Naive thymus-derived CD8-positive, alpha-beta T cell (primary cell): ENCODE data around the gene STXBP5L. TPM values are rescaled to one million over a fixed set of nuclear protein-coding genes. Genes with fewer than 3 reads are reported as not detected.
A peak's percentile ranks its signal among the peaks of the same experiment; 100 is the strongest.
"Not testable (repeated sequence)": the region's sequence is repeated elsewhere in the genome, so short reads cannot be mapped to it uniquely, and the experiment has no call there.

Source experiments
- ATAC-seq, 2 donors: fragments of 150-1000 bp; cut with Tn5 transposase in 1 of 2; sonication (Bioruptor Pico), chemical (Tn5 transposase) in 1 of 2; 1 replicate in 1 of 2; 2 replicates in 1 of 2; pipeline ENCODE4 v1.10.0; 2021; ENCODE audit warnings: mild to moderate bottlenecking in 2 of 2, moderate library complexity in 2 of 2
- POLR2A ChIA-PET: fragments of 350-600 bp; sonication (Branson Sonifier 250); formaldehyde crosslinking; loops from one replicate; lab custom pipeline; 2021; ENCODE audit warnings: antibody characterized with exemption; lab: Charles Lee
- DNase-seq, 10 donors: peaks; one replicate each; pipeline versions ENCODE4 v3.0.0 to v3.0.0-alpha.2; 2020 to 2022
- H3K27ac Mint-ChIP-seq, 10 donors: one replicate each; pipeline ENCODE4 v1.8.0; 2020 to 2022; ENCODE audit warnings: mild to moderate bottlenecking in 10 of 10, mixed read lengths in 10 of 10, moderate library complexity in 4 of 10, inconsistent platforms in 1 of 10
- H3K27me3 Mint-ChIP-seq, 5 donors: one replicate each; pipeline ENCODE4 v1.8.0; 2021 to 2022; ENCODE audit warnings: mixed read lengths in 5 of 5
- H3K36me3 Mint-ChIP-seq, 3 donors: one replicate each; pipeline ENCODE4 v1.8.0; 2020 to 2022; ENCODE audit warnings: mixed read lengths in 3 of 3, mild to moderate bottlenecking in 2 of 3, inconsistent platforms in 1 of 3
- H3K4me1 Mint-ChIP-seq, 4 donors: one replicate each; pipeline ENCODE4 v1.8.0; 2021 to 2022; ENCODE audit warnings: mixed read lengths in 4 of 4
- H3K4me3 Mint-ChIP-seq, 10 donors: one replicate each; pipeline ENCODE4 v1.8.0; 2020 to 2022; ENCODE audit warnings: mild to moderate bottlenecking in 10 of 10, mixed read lengths in 10 of 10, moderate library complexity in 6 of 10, inconsistent platforms in 1 of 10
- H3K9me3 Mint-ChIP-seq, 9 donors: one replicate each; pipeline ENCODE4 v1.8.0; 2020 to 2022; ENCODE audit warnings: mixed read lengths in 9 of 9, mild to moderate bottlenecking in 3 of 9, inconsistent platforms in 1 of 9, moderate library complexity in 1 of 9
- polyA plus RNA-seq, 3 donors: library from polyadenylated mRNA; unstranded; fragments of 300-500 nt; fragmentation: Illumina TruSeq; gene quantifications; one replicate each; pipeline ENCODE4 v1.2.3, GENCODE V29; 2021
- total RNA-seq, 8 experiments: library from RNA in 2 of 8; stranded (reverse) in 2 of 8; gene quantifications; one replicate each; pipeline ENCODE4 v1.2.3 and lab custom pipeline; 2021 to 2026

STXBP5L gene
- total RNA-seq = not detected
- not detected for polyA plus RNA-seq
- 0 reads per million in 6 experiments for total RNA-seq (lab: John Stamatoyannopoulos, UW)

- peak within 1 kb of the TSS; percentile 75 to 96 (median 84) for H3K4me3 Mint-ChIP-seq
- H3K9me3 Mint-ChIP-seq = peaks cover 0 to 19% (median 6%) of the 10 kb centered on the region in 9 donors
- H3K4me1 Mint-ChIP-seq = peaks cover 14 to 26% (median 17%) of the 10 kb centered on the region in 4 donors
- ATAC-seq (peak; percentile 59 to 71), DNase-seq (peak in 6 of 10 donors; percentile 1 to 34 (median 22))
- H3K27ac Mint-ChIP-seq = peak within 1 kb of the TSS in 3 of 10 donors; percentile 71 to 78 (median 75)
- H3K36me3 Mint-ChIP-seq = peaks cover 0 to 26% (median 3%) of the 10 kb centered on the region in 3 donors
- H3K27me3 Mint-ChIP-seq = peaks cover 50 to 97% (median 57%) of the 10 kb centered on the region in 5 donors
- POLR2A ChIA-PET = no interaction called here
Measured at GRCh38 chr3:120908030-120908794, at the start of gene STXBP5L. TSS of gene STXBP5L (plus strand) at chr3:120908205. CDS start at chr3:120909579, 1,374 bp downstream.

GRCh38 chr3:120858521-120858920 is 49.5 kb upstream of the STXBP5L start:
- DNase-seq (no peak), ATAC-seq (no peak)
- POLR2A ChIA-PET = no interaction called here
- H3K4me1 Mint-ChIP-seq = no peaks in the 10 kb centered on the region
- H3K9me3 Mint-ChIP-seq = peaks cover 0 to 4% (median 0%) of the 10 kb centered on the region in 9 donors
- H3K27ac Mint-ChIP-seq = no peak overlapping the region
- peaks cover 2 to 23% (median 9%) of the 10 kb centered on the region in 5 donors for H3K27me3 Mint-ChIP-seq
- H3K4me3 Mint-ChIP-seq = no peak overlapping the region
- H3K36me3 Mint-ChIP-seq = no peaks in the 10 kb centered on the region

- H3K4me1 Mint-ChIP-seq = no peaks in the 10 kb centered on the region
- no peak overlapping the region for H3K27ac Mint-ChIP-seq
- no peaks in the 10 kb centered on the region for H3K36me3 Mint-ChIP-seq
- no peak overlapping the region for H3K4me3 Mint-ChIP-seq
- POLR2A ChIA-PET = no interaction called here
- peaks cover 5 to 28% (median 16%) of the 10 kb centered on the region in 5 donors for H3K27me3 Mint-ChIP-seq
- no peak for ATAC-seq
- DNase-seq = no peak
- peaks cover 0 to 4% (median 3%) of the 10 kb centered on the region in 9 donors for H3K9me3 Mint-ChIP-seq
Measured at GRCh38 chr3:120864541-120864940, 43.5 kb upstream of the STXBP5L start.

GRCh38 chr3:120875507-120875906 is 32.5 kb upstream of the STXBP5L start:
- no peak overlapping the region for H3K27ac Mint-ChIP-seq
- DNase-seq = no peak
- no peak for ATAC-seq
- peaks cover 7 to 45% (median 27%) of the 10 kb centered on the region in 5 donors for H3K27me3 Mint-ChIP-seq
- H3K9me3 Mint-ChIP-seq = peaks cover 0 to 2% (median 0%) of the 10 kb centered on the region in 9 donors
- H3K36me3 Mint-ChIP-seq = no peaks in the 10 kb centered on the region
- no peaks in the 10 kb centered on the region for H3K4me1 Mint-ChIP-seq
- POLR2A ChIA-PET = no interaction called here
- H3K4me3 Mint-ChIP-seq = no peak overlapping the region

- no peaks in the 10 kb centered on the region for H3K36me3 Mint-ChIP-seq
- peaks cover 7 to 45% (median 28%) of the 10 kb centered on the region in 5 donors for H3K27me3 Mint-ChIP-seq
- no peak overlapping the region for H3K4me3 Mint-ChIP-seq
- H3K4me1 Mint-ChIP-seq = no peaks in the 10 kb centered on the region
- ATAC-seq = no peak
- no peak overlapping the region for H3K27ac Mint-ChIP-seq
- peaks cover 0 to 1% (median 0%) of the 10 kb centered on the region in 9 donors for H3K9me3 Mint-ChIP-seq
- POLR2A ChIA-PET = no interaction called here
- no peak for DNase-seq
Measured at GRCh38 chr3:120875989-120876388, 32.0 kb upstream of the STXBP5L start.

GRCh38 chr3:120879411-120879810 is 28.6 kb upstream of the STXBP5L start:
- Mint-ChIP-seq H3K9me3 (no peaks in the 10 kb centered on the region), H3K27ac (no peak overlapping the region), H3K36me3 (no peaks in the 10 kb centered on the region), H3K27me3 (peaks cover 2 to 28% (median 16%) of the 10 kb centered on the region in 5 donors), H3K4me1 (no peaks in the 10 kb centered on the region), H3K4me3 (no peak overlapping the region)
- DNase-seq (no peak), ATAC-seq (no peak)
- POLR2A ChIA-PET = no interaction called here

- no peak for ATAC-seq
- POLR2A ChIA-PET = no interaction called here
Measured at GRCh38 chr3:120892921-120893320, 15.1 kb upstream of the STXBP5L start.

GRCh38 chr3:120894316-120895057 is 13.5 kb upstream of the STXBP5L start:
- peaks cover 4 to 20% (median 14%) of the 10 kb centered on the region in 5 donors for H3K27me3 Mint-ChIP-seq
- DNase-seq (no peak), ATAC-seq (no peak)
- no peaks in the 10 kb centered on the region for H3K4me1 Mint-ChIP-seq
- POLR2A ChIA-PET = no interaction called here
- no peak overlapping the region for H3K4me3 Mint-ChIP-seq
- H3K9me3 Mint-ChIP-seq = peaks cover 0 to 20% (median 7%) of the 10 kb centered on the region in 9 donors
- H3K27ac Mint-ChIP-seq = no peak overlapping the region
- H3K36me3 Mint-ChIP-seq = no peaks in the 10 kb centered on the region

More at GRCh38 chr3:120892921-120893320, 15.1 kb upstream of the STXBP5L start:
- Mint-ChIP-seq H3K4me3 (no peak overlapping the region), H3K27me3 (peaks cover 4 to 16% (median 9%) of the 10 kb centered on the region in 5 donors), H3K36me3 (no peaks in the 10 kb centered on the region), H3K4me1 (no peaks in the 10 kb centered on the region), H3K27ac (no peak overlapping the region), H3K9me3 (peaks cover 0 to 15% (median 3%) of the 10 kb centered on the region in 9 donors)
- no peak for DNase-seq

GRCh38 chr3:120901716-120902115 is 6.3 kb upstream of the STXBP5L start:
- H3K4me1 Mint-ChIP-seq, POLR2A ChIA-PET, H3K27ac Mint-ChIP-seq, H3K4me3 Mint-ChIP-seq, ATAC-seq, DNase-seq, H3K36me3 Mint-ChIP-seq: not testable (repeated sequence)
- Mint-ChIP-seq H3K27me3 (peaks cover 14 to 61% (median 17%) of the 10 kb centered on the region in 5 donors), H3K9me3 (peaks cover 0 to 26% (median 9%) of the 10 kb centered on the region in 9 donors)

- POLR2A ChIA-PET = interaction anchor here (0.6 kb wide), 1 partner anchor 720 kb away, joined by 3 read pairs; no protein-coding TSS in a partner anchor
- DNase-seq = no peak
- ATAC-seq = no peak
- peaks cover 24 to 76% (median 30%) of the 10 kb centered on the region in 5 donors for H3K27me3 Mint-ChIP-seq
- peaks cover 0 to 11% (median 1%) of the 10 kb centered on the region in 3 donors for H3K36me3 Mint-ChIP-seq
- no peak overlapping the region for H3K4me3 Mint-ChIP-seq
- peaks cover 5 to 8% (median 7%) of the 10 kb centered on the region in 4 donors for H3K4me1 Mint-ChIP-seq
- no peak overlapping the region for H3K27ac Mint-ChIP-seq
- H3K9me3 Mint-ChIP-seq = peaks cover 0 to 29% (median 11%) of the 10 kb centered on the region in 9 donors
Measured at GRCh38 chr3:120903221-120903620, 4.8 kb upstream of the STXBP5L start.

GRCh38 chr3:120907659-120908029 is 361 bp upstream of the STXBP5L start:
- DNase-seq (no peak), ATAC-seq (no peak)
- Mint-ChIP-seq H3K4me3 (peak overlapping the region in 9 of 10 donors; percentile 54 to 96 (median 76)), H3K27ac (peak overlapping the region in 1 of 10 donors; percentile 78), H3K9me3 (peaks cover 0 to 19% (median 5%) of the 10 kb centered on the region in 9 donors), H3K4me1 (peaks cover 14 to 26% (median 17%) of the 10 kb centered on the region in 4 donors), H3K36me3 (peaks cover 0 to 26% (median 3%) of the 10 kb centered on the region in 3 donors), H3K27me3 (peaks cover 48 to 97% (median 54%) of the 10 kb centered on the region in 5 donors)
- POLR2A ChIA-PET = no interaction called here

GRCh38 chr3:120908795-120909601 is 993 bp downstream of the STXBP5L start:
- no peak for DNase-seq
- Mint-ChIP-seq H3K4me1 (peaks cover 14 to 26% (median 17%) of the 10 kb centered on the region in 4 donors), H3K9me3 (peaks cover 0 to 19% (median 5%) of the 10 kb centered on the region in 9 donors), H3K27ac (peak overlapping the region in 1 of 10 donors; percentile 71), H3K27me3 (peaks cover 49 to 97% (median 57%) of the 10 kb centered on the region in 5 donors), H3K4me3 (peak overlapping the region; percentile 66 to 91 (median 74)), H3K36me3 (peaks cover 0 to 26% (median 3%) of the 10 kb centered on the region in 3 donors)
- POLR2A ChIA-PET = no interaction called here
- ATAC-seq = no peak
